GM23248 (cell line): Measurements from ENCODE around the gene GANC.

ENCODE experiments used
- EZH2 ChIP-seq: fragments of 200-600 bp; sonication (generic); IDR thresholded peaks from 2 replicates; pipeline ENCODE4 v1.6.1; 2018; ENCODE audit warnings: antibody characterized with exemption, mild to moderate bottlenecking; ENCODE audit not compliant: insufficient read depth, poor library complexity, severe bottlenecking
- EZH2phosphoT487 ChIP-seq: fragments of 200-600 bp; sonication (generic); IDR thresholded peaks from 2 replicates; pipeline ENCODE4 v1.6.1; 2018; ENCODE audit warnings: antibody characterized with exemption, moderate library complexity, mild to moderate bottlenecking, low read depth; ENCODE audit not compliant: insufficient read depth

GRCh38 chr15:42239528-42240182 is 33.3 kb upstream of the GANC start:
- no peak for TF ChIP-seq EZH2
- TF ChIP-seq EZH2phosphoT487 = no peak
